IPS-20b (cell line): Measurements from ENCODE around the gene C17orf78.

Experiments used
- H3K27ac ChIP-seq: one replicate; pipeline ENCODE4 v1.5.1; 2013; ENCODE audit warnings: low read length
- H3K27me3 ChIP-seq: 2 replicates; pipeline ENCODE4 v1.6.1; 2013; ENCODE audit warnings: mild to moderate bottlenecking, low read length, inconsistent platforms; ENCODE audit not compliant: insufficient read depth
- H3K36me3 ChIP-seq: 2 replicates; pipeline ENCODE4 v1.6.1; 2013; ENCODE audit warnings: low read depth, mild to moderate bottlenecking, inconsistent platforms, low read length, moderate library complexity; ENCODE audit not compliant: insufficient read depth
- H3K4me1 ChIP-seq: 2 replicates; pipeline ENCODE4 v1.6.1; 2013; ENCODE audit warnings: mild to moderate bottlenecking, control low read depth, inconsistent platforms, low read length, moderate library complexity; ENCODE audit not compliant: insufficient read depth
- H3K4me3 ChIP-seq: 2 replicates; pipeline ENCODE4 v1.5.1; 2013; ENCODE audit warnings: mild to moderate bottlenecking, low read length, inconsistent platforms
- H3K9ac ChIP-seq: 2 replicates; pipeline ENCODE4 v1.6.1; 2013; ENCODE audit warnings: low read depth, mild to moderate bottlenecking, inconsistent platforms, low read length, moderate library complexity
- H3K9me3 ChIP-seq: 2 replicates; pipeline ENCODE4 v1.6.1; 2013; ENCODE audit warnings: mild to moderate bottlenecking, low read depth, low read length, inconsistent platforms; ENCODE audit not compliant: insufficient read depth

The C17orf78 gene

GRCh38 chr17:37358830-37359681, 16.7 kb upstream of the C17orf78 start:
- no peaks in the 10 kb centered on the region for H3K27me3 ChIP-seq
- peak overlapping the region; percentile 97 for H3K4me3 ChIP-seq
- peak overlapping the region; percentile 57 for H3K27ac ChIP-seq
- H3K9me3 ChIP-seq, result no peaks in the 10 kb centered on the region
- H3K4me1 ChIP-seq, result peaks cover 18% of the 10 kb centered on the region
- peaks cover 13% of the 10 kb centered on the region; the same call in 1 of the 2 replicates for H3K36me3 ChIP-seq
- peak overlapping the region; percentile 96 for H3K9ac ChIP-seq

DNA sequence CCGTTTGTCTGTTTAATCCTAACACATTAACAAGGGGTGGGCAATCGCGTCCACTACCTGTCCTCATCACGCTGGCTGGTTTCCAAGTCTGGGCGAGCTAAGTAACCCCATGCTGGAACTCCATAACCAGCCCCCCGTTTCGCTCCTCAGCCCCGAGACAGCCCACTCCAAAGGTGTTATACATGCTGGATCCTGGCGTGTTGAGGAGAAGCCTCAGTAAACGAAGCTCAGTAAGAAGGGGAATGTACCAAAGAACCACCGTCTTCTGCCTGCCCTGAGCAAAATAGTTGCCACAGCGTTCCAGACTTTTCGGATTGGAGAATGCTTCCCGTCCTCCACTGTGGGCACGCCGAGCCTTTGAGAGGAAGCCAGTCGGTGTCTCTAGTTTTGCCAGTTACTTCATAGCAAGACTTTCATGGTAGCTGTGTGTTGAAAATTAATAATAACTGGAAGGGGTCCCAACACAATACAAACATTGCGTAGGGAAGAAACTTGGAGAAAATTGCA, 16.1 kb upstream of the C17orf78 start:
- peaks cover 6% of the 10 kb centered on the region; the same call in 1 of the 2 replicates for H3K36me3 ChIP-seq
- no peaks in the 10 kb centered on the region for H3K27me3 ChIP-seq
- H3K27ac ChIP-seq, result peak overlapping the region; percentile 57
- peak overlapping the region; percentile 82; the same call in 1 of the 2 replicates for H3K9ac ChIP-seq
- no peaks in the 10 kb centered on the region for H3K9me3 ChIP-seq
- peaks cover 18% of the 10 kb centered on the region for H3K4me1 ChIP-seq
- peak overlapping the region; percentile 59 for H3K4me3 ChIP-seq

DNA sequence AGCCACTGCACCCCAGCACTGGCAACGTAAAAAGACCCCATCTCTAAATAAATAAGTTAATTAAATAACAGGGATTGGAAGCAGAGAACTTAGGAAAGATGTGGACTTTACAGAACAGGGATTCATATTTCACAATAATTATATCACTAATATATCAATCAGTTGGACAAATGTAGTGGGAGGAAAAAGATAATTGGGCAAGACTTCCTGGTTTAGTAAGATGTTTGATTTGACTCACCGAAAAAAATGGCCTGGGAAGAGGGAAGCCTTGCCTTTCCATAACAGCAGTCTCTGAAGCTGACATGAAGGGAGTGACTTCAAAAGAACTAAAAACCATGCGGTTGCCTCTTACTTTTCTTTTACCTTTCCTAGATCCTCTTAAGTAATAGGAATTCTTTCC, 15.2 kb upstream of the C17orf78 start:
- no peaks in the 10 kb centered on the region for H3K9me3 ChIP-seq

GRCh38 chr17:37361543-37361942, 14.2 kb upstream of the C17orf78 start:
- Histone ChIP-seq H3K27me3 (no peaks in the 10 kb centered on the region), H3K36me3 (peaks cover 4% of the 10 kb centered on the region; the same call in 1 of the 2 replicates), H3K4me3 (no peak overlapping the region), H3K27ac (no peak overlapping the region), H3K9ac (no peak overlapping the region), H3K4me1 (peaks cover 18% of the 10 kb centered on the region), H3K9me3 (no peaks in the 10 kb centered on the region)

More for the DNA sequence above, 15.2 kb upstream of the C17orf78 start:
- no peaks in the 10 kb centered on the region for H3K27me3 ChIP-seq
- H3K4me1 ChIP-seq, result peaks cover 18% of the 10 kb centered on the region
- H3K36me3 ChIP-seq, result peaks cover 4% of the 10 kb centered on the region; the same call in 1 of the 2 replicates
- no peak overlapping the region for H3K4me3 ChIP-seq
- no peak overlapping the region for H3K27ac ChIP-seq
- peak overlapping the region; percentile 82; the same call in 1 of the 2 replicates for H3K9ac ChIP-seq

GRCh38 chr17:37365589-37365988, 10.2 kb upstream of the C17orf78 start:
- no peaks in the 10 kb centered on the region for H3K36me3 ChIP-seq
- H3K27me3 ChIP-seq, result no peaks in the 10 kb centered on the region
- no peak overlapping the region for H3K4me3 ChIP-seq
- H3K9me3 ChIP-seq, result no peaks in the 10 kb centered on the region
- H3K27ac ChIP-seq, result no peak overlapping the region
- H3K4me1 ChIP-seq, result no peaks in the 10 kb centered on the region
- H3K9ac ChIP-seq, result no peak overlapping the region

DNA sequence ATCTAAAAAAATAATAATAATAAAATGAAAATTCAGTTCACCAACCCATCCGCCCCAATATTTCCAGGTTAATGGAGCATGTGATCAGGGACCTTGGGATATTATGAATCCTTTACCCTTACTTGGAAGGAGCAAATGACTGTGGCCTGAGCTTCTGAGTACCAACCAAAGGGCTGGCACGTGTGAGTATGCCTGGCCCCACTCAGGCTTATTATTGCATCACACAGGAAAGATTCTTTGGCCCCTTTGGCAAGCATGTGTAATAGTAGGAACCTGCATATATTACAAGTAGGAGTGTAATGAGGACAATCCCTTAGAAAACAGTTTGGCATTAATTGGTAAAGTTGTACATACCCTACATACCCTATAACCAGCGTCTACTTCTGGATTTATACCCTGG, 7.2 kb upstream of the C17orf78 start:
- Histone ChIP-seq H3K27me3 (no peaks in the 10 kb centered on the region), H3K4me1 (no peaks in the 10 kb centered on the region), H3K36me3 (no peaks in the 10 kb centered on the region), H3K9ac (no peak overlapping the region), H3K4me3 (no peak overlapping the region), H3K27ac (no peak overlapping the region), H3K9me3 (no peaks in the 10 kb centered on the region)

DNA sequence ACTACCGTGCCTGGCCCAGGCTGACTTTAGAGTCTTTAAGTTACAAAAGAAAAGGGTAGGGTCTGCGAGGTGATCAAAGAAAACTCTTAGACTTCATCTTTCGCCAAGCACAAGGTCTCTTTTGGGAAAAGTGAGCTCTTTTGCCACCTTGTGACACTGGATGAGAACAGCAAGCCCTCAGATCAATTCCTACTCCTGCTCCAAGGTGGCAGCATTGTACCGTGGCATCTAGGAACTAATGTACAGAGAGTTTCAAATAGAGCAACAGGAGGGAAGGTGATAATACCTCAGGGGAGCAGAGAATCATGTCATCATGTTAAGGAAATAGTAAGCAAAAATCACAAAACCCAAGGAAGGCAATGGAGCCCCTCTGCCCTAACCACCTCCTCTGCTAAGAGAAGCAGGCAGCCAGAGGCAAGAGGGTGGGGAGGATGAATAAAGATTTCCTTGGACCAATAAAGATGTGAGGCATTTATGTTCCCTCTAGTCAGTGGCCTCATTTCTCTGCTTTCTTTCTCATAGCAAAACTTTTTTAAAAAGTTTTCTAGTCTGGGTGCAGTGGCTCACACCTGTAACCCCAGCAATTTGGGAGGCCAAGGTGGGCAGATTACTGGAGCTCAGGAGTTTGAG, 2.1 kb upstream of the C17orf78 start:
- Histone ChIP-seq H3K9ac (no peak overlapping the region), H3K4me1 (no peaks in the 10 kb centered on the region), H3K36me3 (no peaks in the 10 kb centered on the region), H3K9me3 (no peaks in the 10 kb centered on the region), H3K27ac (no peak overlapping the region), H3K27me3 (no peaks in the 10 kb centered on the region), H3K4me3 (no peak overlapping the region)

- H3K4me1 ChIP-seq, result no peaks in the 10 kb centered on the region
- H3K27me3 ChIP-seq, result no peaks in the 10 kb centered on the region
- no peak overlapping the region for H3K27ac ChIP-seq
- H3K36me3 ChIP-seq, result no peaks in the 10 kb centered on the region
- no peak overlapping the region for H3K9ac ChIP-seq
- H3K9me3 ChIP-seq, result no peaks in the 10 kb centered on the region
- no peak overlapping the region for H3K4me3 ChIP-seq
Observed at GRCh38 chr17:37382056-37382455, 6.3 kb downstream of the C17orf78 start.

DNA sequence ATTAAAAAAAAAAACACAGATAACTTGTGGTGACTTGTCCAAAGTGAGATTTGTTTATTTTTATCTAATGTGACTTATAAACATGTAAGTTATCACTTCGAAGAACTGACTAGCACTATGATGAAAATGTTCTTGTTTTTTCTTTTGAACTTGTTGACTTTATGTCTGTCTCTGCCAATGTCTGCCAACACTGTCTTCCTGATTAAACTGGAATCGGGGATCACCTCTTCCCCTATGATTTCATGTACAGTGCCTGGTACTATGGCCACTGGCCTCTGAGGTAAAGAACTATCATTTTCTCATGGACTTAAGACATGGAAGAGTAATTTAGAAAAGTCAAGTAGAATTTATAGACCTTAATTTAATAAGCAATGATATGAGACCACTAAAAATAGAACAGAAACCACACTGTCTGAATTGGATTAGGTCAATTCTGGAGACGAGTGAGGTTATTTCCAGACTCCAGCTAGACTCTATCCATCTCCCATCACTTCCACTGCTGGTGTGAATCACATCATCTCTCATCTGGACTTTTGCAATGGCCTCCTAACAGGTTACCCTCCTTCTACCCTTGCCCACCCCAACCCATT, 8.9 kb downstream of the C17orf78 start:
- no peak overlapping the region for H3K4me3 ChIP-seq
- H3K9me3 ChIP-seq, result no peaks in the 10 kb centered on the region
- H3K27ac ChIP-seq, result no peak overlapping the region
- no peak overlapping the region for H3K9ac ChIP-seq
- no peaks in the 10 kb centered on the region for H3K4me1 ChIP-seq
- no peaks in the 10 kb centered on the region for H3K27me3 ChIP-seq
- no peaks in the 10 kb centered on the region for H3K36me3 ChIP-seq

GRCh38 chr17:37385474-37385990, 9.7 kb downstream of the C17orf78 start:
- Histone ChIP-seq H3K27ac (no peak overlapping the region), H3K4me1 (no peaks in the 10 kb centered on the region), H3K9ac (no peak overlapping the region), H3K36me3 (no peaks in the 10 kb centered on the region), H3K9me3 (no peaks in the 10 kb centered on the region), H3K27me3 (no peaks in the 10 kb centered on the region), H3K4me3 (no peak overlapping the region)

- Histone ChIP-seq H3K27ac (no peak overlapping the region), H3K4me3 (no peak overlapping the region), H3K36me3 (no peaks in the 10 kb centered on the region), H3K9ac (no peak overlapping the region), H3K4me1 (no peaks in the 10 kb centered on the region), H3K9me3 (no peaks in the 10 kb centered on the region), H3K27me3 (no peaks in the 10 kb centered on the region)
Observed at GRCh38 chr17:37386462-37386861, 10.7 kb downstream of the C17orf78 start.
